DND-41 (cell line): ENCODE data around the gene RFX1.
"Not testable (repeated sequence)": the region's sequence is repeated elsewhere in the genome, so short reads cannot be mapped to it uniquely, and the experiment has no call there.

Experiments
- ATAC-seq: fragments of 200-7000 bp; cut with Tn5 transposase; 3 replicates; pipeline ENCODE4 v1.9.1; 2021; ENCODE audit warnings: low read depth; ENCODE audit not compliant: insufficient read depth
- DNase-seq: peaks from one replicate; pipeline ENCODE4 v3.0.0-alpha.2; 2020
- H2AFZ ChIP-seq: 2 replicates; pipeline ENCODE4 v1.6.0; 2012; ENCODE audit warnings: low read depth, low read length
- H3K27ac ChIP-seq: 2 replicates; pipeline ENCODE4 v1.5.1; 2012; ENCODE audit warnings: low read length, inconsistent platforms
- H3K27me3 ChIP-seq: fragments of 200-600 bp; sonication (generic); 2 replicates; pipeline ENCODE4 v1.6.0; 2012; ENCODE audit warnings: low read length, mild to moderate bottlenecking, inconsistent platforms; ENCODE audit not compliant: insufficient read depth, poor library complexity
- H3K36me3 ChIP-seq: 2 replicates; pipeline ENCODE4 v1.5.1; 2012; ENCODE audit warnings: low read length, inconsistent platforms; ENCODE audit not compliant: insufficient read depth
- H3K4me1 ChIP-seq: 2 replicates; pipeline ENCODE4 v1.5.1; 2012; ENCODE audit warnings: mild to moderate bottlenecking, low read length; ENCODE audit not compliant: insufficient read depth
- H3K4me2 ChIP-seq: 2 replicates; pipeline ENCODE4 v1.6.0; 2012; ENCODE audit warnings: mild to moderate bottlenecking, moderate library complexity, low read length, inconsistent platforms; ENCODE audit not compliant: insufficient read depth
- H3K4me3 ChIP-seq, 2 experiments: fragments of 200-600 bp in 1 of 2; shearing (Covaris generic) in 1 of 2; 2 replicates each; pipeline ENCODE4 v1.5.1; 2012 to 2016; ENCODE audit warnings: inconsistent platforms in 2 of 2, low read length in 2 of 2, mild to moderate bottlenecking in 2 of 2, low read depth in 1 of 2, moderate library complexity in 1 of 2
- H3K79me2 ChIP-seq: 2 replicates; pipeline ENCODE4 v1.6.0; 2012; ENCODE audit warnings: low read length, inconsistent platforms; ENCODE audit not compliant: insufficient read depth
- H3K9ac ChIP-seq: 2 replicates; pipeline ENCODE4 v1.6.0; 2012; ENCODE audit warnings: low read depth, mild to moderate bottlenecking, inconsistent platforms, low read length, moderate library complexity
- H3K9me3 ChIP-seq: 2 replicates; pipeline ENCODE4 v1.5.1; 2012; ENCODE audit warnings: low read length, moderate library complexity, mild to moderate bottlenecking, inconsistent platforms; ENCODE audit not compliant: insufficient read depth, severe bottlenecking
- H4K20me1 ChIP-seq: 2 replicates; pipeline ENCODE4 v1.6.0; 2012; ENCODE audit warnings: low read length; ENCODE audit not compliant: insufficient read depth
- CTCF ChIP-seq: IDR thresholded peaks from 2 replicates; pipeline ENCODE4 v1.5.1; 2012; ENCODE audit warnings: borderline replicate concordance, low read length, moderate library complexity, mild to moderate bottlenecking; ENCODE audit not compliant: poor library complexity, severe bottlenecking; ENCODE audit errors: extremely low read depth
- EZH2 ChIP-seq: IDR thresholded peaks from 3 replicates; pipeline ENCODE4 v1.6.1; 2012; ENCODE audit warnings: borderline replicate concordance, low read depth, mild to moderate bottlenecking, moderate library complexity, low read length, inconsistent platforms; ENCODE audit not compliant: severe bottlenecking

The RFX1 gene

GRCh38 chr19:14030997-14031718 lies 25.0 kb upstream of the RFX1 start:
- no peak for ATAC-seq
- peak overlapping the region; percentile 73 for H3K9ac ChIP-seq
- peak overlapping the region; percentile 84 for H3K27ac ChIP-seq
- peaks cover 27% of the 10 kb centered on the region for H3K4me1 ChIP-seq
- H2AFZ ChIP-seq = peak overlapping the region; percentile 76
- H3K27me3 ChIP-seq = no peaks in the 10 kb centered on the region
- no peak for DNase-seq
- H3K9me3 ChIP-seq = no peaks in the 10 kb centered on the region
- H3K4me2 ChIP-seq = peak overlapping the region; percentile 79
- peaks cover 8% of the 10 kb centered on the region for H3K79me2 ChIP-seq
- TF ChIP-seq EZH2 = no peak
- TF ChIP-seq CTCF = no peak
- peak overlapping the region; percentile 31 to 60; a peak in 3 of 4 replicates for H3K4me3 ChIP-seq
- peaks cover 3% of the 10 kb centered on the region; the same call in 1 of the 2 replicates for H4K20me1 ChIP-seq
- H3K36me3 ChIP-seq = 0 out of 2 replicates have a peak, but pooled peaks cover 6% of the 10 kb centered on the region

- no peak overlapping the region for H3K9ac ChIP-seq
- no peak overlapping the region for H3K4me2 ChIP-seq
- TF ChIP-seq EZH2 = no peak
- no peak for TF ChIP-seq CTCF
- peaks cover 8% of the 10 kb centered on the region for H3K79me2 ChIP-seq
- ATAC-seq (no peak), DNase-seq (no peak)
- no peak overlapping the region for H2AFZ ChIP-seq
- H3K27me3 ChIP-seq = no peaks in the 10 kb centered on the region
- H4K20me1 ChIP-seq = peaks cover 3% of the 10 kb centered on the region; the same call in 1 of the 2 replicates
- H3K4me3 ChIP-seq = no peak overlapping the region
- H3K27ac ChIP-seq = no peak overlapping the region
- peaks cover 27% of the 10 kb centered on the region for H3K4me1 ChIP-seq
- 0 out of 2 replicates have a peak, but pooled peaks cover 6% of the 10 kb centered on the region for H3K36me3 ChIP-seq
- H3K9me3 ChIP-seq = no peaks in the 10 kb centered on the region
Measured at GRCh38 chr19:14028901-14029300, 22.8 kb upstream of the RFX1 start.

- no peak within 1 kb of the TSS for H3K4me2 ChIP-seq
- no peak within 1 kb of the TSS for H2AFZ ChIP-seq
- no peak for ATAC-seq
- no peak for DNase-seq
- H3K4me1 ChIP-seq = peaks cover 22% of the 10 kb centered on the region
- peaks cover 3% of the 10 kb centered on the region; the same call in 1 of the 2 replicates for H4K20me1 ChIP-seq
- TF ChIP-seq CTCF = no peak
- no peak within 1 kb of the TSS for H3K4me3 ChIP-seq
- H3K9me3 ChIP-seq = no peaks in the 10 kb centered on the region
- 0 out of 2 replicates have a peak, but pooled peaks cover 6% of the 10 kb centered on the region for H3K36me3 ChIP-seq
- no peak within 1 kb of the TSS for H3K9ac ChIP-seq
- H3K27me3 ChIP-seq = no peaks in the 10 kb centered on the region
- no peak within 1 kb of the TSS for H3K27ac ChIP-seq
- H3K79me2 ChIP-seq = peaks cover 8% of the 10 kb centered on the region
Measured at GRCh38 chr19:14027856-14028450, 21.8 kb upstream of the RFX1 start, which contains the start of gene RLN3. TSS of gene RLN3 (plus strand) at chr19:14028148. CDS start at chr19:14028205, 57 bp downstream.

- H3K79me2 ChIP-seq, DNase-seq, H4K20me1 ChIP-seq, H3K36me3 ChIP-seq, ATAC-seq, H3K9ac ChIP-seq, H3K27ac ChIP-seq, H3K9me3 ChIP-seq, H2AFZ ChIP-seq, H3K4me3 ChIP-seq, H3K27me3 ChIP-seq, H3K4me2 ChIP-seq: not testable (repeated sequence)
- peaks cover 14% of the 10 kb centered on the region for H3K4me1 ChIP-seq
Measured at GRCh38 chr19:14026652-14027192, 20.6 kb upstream of the RFX1 start.
